Brain microvascular endothelial cell (primary cell): ENCODE measurements around the gene PRDM16.

Experiments used
- DNase-seq: peaks from one replicate; pipeline ENCODE4 v3.0.0-alpha.2; 2020
- H3K27ac ChIP-seq: fragments of 250-450 bp; sonication (Bioruptor Pico); 2 replicates; pipeline ENCODE4 v1.5.1; 2020; ENCODE audit warnings: mild to moderate bottlenecking, moderate library complexity
- H3K27me3 ChIP-seq: fragments of 250-450 bp; sonication (Bioruptor Pico); replicated peaks from 2 replicates; pipeline ENCODE4 v1.5.1; 2020; ENCODE audit warnings: mild to moderate bottlenecking
- H3K36me3 ChIP-seq: fragments of 250-450 bp; sonication (Bioruptor Pico); replicated peaks from 2 replicates; pipeline ENCODE4 v1.5.1; 2020; ENCODE audit warnings: mild to moderate bottlenecking
- H3K4me3 ChIP-seq: 2 replicates; pipeline ENCODE4 v1.5.1; 2011; ENCODE audit warnings: low read depth, mild to moderate bottlenecking, control low read depth, low read length, moderate library complexity
- CTCF ChIP-seq: IDR thresholded peaks from 2 replicates; pipeline ENCODE4 v1.5.1; 2011; ENCODE audit warnings: low read depth, mild to moderate bottlenecking, moderate library complexity, low read length, control low read depth, inconsistent platforms; ENCODE audit errors: missing control alignments
- in situ Hi-C: cut with HindIII; loops from 2 replicates; pipeline ENCODE4 v1.10.0; 2017; ENCODE audit warnings: low sequenced_read_pairs, low pct_ligation_motif_present

The PRDM16 gene

GRCh38 chr1:3193811-3194210 lies 124.8 kb downstream of the PRDM16 start:
- Histone ChIP-seq H3K4me3 (no peak overlapping the region), H3K27me3 (no peaks in the 10 kb centered on the region), H3K27ac (no peak overlapping the region), H3K36me3 (no peaks in the 10 kb centered on the region)
- no peak for TF ChIP-seq CTCF
- DNase-seq, result no peak
- in situ Hi-C loops, result no loop called here

GRCh38 chr1:3194760-3195479 lies 125.9 kb downstream of the PRDM16 start:
- in situ Hi-C loops, result no loop called here
- H3K27me3 ChIP-seq, result no peaks in the 10 kb centered on the region
- DNase-seq, result peak; percentile 5
- no peak overlapping the region for H3K27ac ChIP-seq
- TF ChIP-seq CTCF, result no peak
- H3K4me3 ChIP-seq, result no peak overlapping the region
- H3K36me3 ChIP-seq, result no peaks in the 10 kb centered on the region

DNA sequence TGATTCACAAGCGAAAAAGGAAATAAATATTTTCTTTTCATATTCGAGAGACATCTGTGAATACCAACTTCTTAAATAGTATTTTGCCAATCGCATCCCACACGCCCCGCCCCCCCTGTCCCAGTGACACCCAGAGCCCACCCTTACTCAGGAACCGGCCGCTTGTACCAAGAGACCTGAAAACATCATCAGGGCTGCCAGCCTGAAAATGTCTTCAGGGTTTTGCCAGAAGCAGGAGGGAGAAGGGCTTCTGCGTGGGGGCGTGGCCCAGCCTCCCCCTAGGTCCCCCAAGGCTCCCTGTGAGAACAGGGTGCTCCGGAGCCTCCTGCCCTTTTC lies 126.4 kb downstream of the PRDM16 start:
- Histone ChIP-seq H3K4me3 (no peak overlapping the region), H3K36me3 (no peaks in the 10 kb centered on the region), H3K27me3 (no peaks in the 10 kb centered on the region), H3K27ac (no peak overlapping the region)
- in situ Hi-C loops, result no loop called here
- TF ChIP-seq CTCF, result no peak
- no peak for DNase-seq

DNA sequence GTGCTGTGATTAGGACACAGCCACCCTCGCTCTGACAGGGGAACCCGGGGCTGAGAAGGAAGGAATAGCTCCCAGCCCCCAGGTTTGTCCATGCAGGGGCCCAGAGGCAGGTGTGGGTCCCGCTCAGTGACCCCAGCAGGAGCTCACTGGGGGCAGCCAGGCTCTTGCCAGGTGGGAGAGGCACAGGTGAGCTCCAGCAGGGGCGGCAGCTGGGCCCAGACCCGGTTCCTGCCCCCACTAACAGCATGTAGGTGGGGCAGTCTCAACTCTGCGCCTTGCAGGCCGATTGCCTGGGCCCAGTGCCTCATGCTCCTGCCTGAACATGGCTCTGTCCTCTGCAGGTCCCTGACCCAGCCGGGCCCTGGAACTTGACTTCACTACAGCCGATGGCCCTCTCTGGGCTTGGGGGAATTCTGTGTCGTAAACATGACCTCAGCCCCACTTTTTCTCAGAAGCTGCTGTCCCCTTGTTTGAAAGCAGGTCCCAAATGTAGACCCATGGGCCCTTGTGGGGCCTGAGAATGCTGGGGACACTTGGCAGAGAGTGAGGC lies 127.0 kb downstream of the PRDM16 start:
- DNase-seq, result no peak
- H3K27me3 ChIP-seq, result no peaks in the 10 kb centered on the region
- no peak overlapping the region for H3K27ac ChIP-seq
- TF ChIP-seq CTCF, result no peak
- no peaks in the 10 kb centered on the region for H3K36me3 ChIP-seq
- no peak overlapping the region for H3K4me3 ChIP-seq
- in situ Hi-C loops, result no loop called here

- DNase-seq, result no peak
- H3K27me3 ChIP-seq, result no peaks in the 10 kb centered on the region
- in situ Hi-C loops, result no loop called here
- no peaks in the 10 kb centered on the region for H3K36me3 ChIP-seq
- no peak overlapping the region for H3K4me3 ChIP-seq
- H3K27ac ChIP-seq, result no peak overlapping the region
- TF ChIP-seq CTCF, result no peak
These were observed 127.7 kb downstream of the PRDM16 start for GRCh38 chr1:3196577-3197245.
